A549 treated with CpdA at 1 μM for 4 hours (cell line): ENCODE results near the gene FAM83F. TPM values are rescaled to one million over a fixed set of nuclear protein-coding genes. Genes with fewer than 3 reads are reported as not detected.

Experiments
- total RNA-seq: library from RNA; stranded (reverse); fragments of 200-300 nt; extraction: Qiagen RNA extraction; gene quantifications from 5 replicates; pipeline ENCODE4 v1.2.3, GENCODE V29; 2022; ENCODE audit warnings: low read depth

Gene FAM83F
- not detected in 5 replicates for total RNA-seq

DNA sequence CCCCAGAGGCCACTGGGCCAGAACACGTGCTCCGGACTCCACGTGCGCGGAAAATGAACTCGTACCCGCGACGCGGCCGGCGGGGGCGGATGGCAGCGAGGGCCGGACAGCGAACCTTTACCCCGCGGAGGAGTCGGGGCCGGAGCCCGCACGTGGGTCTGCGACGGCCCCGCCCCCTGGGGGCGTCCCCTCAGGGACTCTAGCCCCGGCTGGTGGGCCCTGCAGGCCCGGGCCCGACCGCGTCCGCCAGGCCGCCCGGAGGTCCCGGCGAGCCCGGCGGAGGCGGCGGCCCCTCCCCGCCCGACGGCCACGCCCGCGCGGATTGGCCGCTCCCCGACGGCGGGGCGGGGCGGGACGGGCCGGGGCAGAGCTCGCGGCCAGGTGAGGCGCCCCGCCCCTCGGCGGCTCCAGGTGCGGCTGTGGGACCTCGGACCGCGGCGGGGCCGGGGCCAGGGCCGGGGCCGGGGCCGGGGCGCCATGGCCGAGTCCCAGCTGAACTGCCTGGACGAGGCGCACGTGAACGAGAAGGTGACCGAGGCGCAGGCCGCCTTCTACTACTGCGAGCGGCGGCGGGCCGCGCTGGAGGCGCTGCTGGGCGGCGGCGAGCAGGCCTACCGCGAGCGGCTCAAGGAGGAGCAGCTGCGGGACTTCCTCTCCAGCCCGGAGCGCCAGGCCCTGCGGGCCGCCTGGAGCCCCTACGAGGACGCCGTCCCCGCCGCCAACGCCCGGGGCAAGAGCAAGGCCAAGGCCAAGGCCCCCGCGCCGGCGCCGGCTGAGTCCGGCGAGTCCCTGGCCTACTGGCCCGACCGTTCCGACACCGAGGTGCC lies at the start of gene FAM83F:
Gene FAM83F (plus strand): TSS at position 389 of the 827 bp plus-strand sequence. CDS start 89 bp downstream, at position 478.

DNA sequence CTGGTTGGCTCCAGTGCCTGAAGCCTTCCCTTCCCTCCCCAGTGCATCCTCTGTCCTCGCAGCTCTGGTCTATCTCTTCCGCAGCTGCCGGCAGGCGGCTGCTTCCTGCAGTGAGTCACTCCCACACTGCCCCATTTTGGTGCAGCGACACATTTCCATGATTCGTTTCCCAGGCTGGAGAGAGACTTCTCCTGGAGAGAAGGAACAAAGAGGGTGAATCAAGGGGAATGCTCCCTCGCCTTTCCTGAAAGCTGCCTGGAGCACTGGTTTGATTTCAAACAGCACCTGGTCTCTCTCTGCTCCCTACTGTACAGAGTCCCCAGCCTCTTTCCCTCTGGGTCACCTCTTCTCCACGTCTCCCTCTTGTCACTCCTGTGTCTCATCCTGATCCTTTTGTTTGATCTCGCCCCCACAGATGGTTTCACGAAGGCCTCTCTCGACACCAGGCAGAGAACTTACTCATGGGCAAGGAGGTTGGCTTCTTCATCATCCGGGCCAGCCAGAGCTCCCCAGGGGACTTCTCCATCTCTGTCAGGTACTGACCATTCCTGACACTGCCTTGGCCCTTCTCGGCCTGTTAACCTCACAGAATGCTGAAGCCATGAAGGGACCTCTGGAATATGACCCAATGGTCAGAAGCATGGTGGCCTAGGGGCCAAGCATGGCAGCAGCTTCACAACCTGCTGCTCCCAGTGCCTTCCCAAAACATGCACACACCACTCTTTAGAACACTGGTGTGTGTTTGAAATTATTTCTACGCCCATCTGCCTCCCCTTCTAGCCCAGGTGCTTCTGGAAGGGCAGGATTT lies 34.9 kb upstream of the FAM83F start, which contains the start of gene TMA7B:
Gene TMA7B (plus strand): TSS at position 758 of the 808 bp plus-strand sequence. CDS start 3,978 bp downstream, outside the sequence.

Other genes with a start within 250 kb of the FAM83F start
- not detected in 5 replicates for gene ENTHD1, start 101.2 kb upstream of the FAM83F start, total RNA-seq
- gene GRAP2, start 93.9 kb upstream of the FAM83F start, total RNA-seq, result not detected in 5 replicates
- not detected in 5 replicates for gene TMA7B, start 34.6 kb upstream of the FAM83F start, total RNA-seq
- gene TNRC6B, start 183.0 kb downstream of the FAM83F start, total RNA-seq, result 3.6 to 4.7 TPM (median 4.3 TPM) in 5 replicates